Heart left ventricle (tissue), 13 donors: ENCODE results near the gene WDR86.

Source experiments
- CTCF ChIP-seq, 12 donors: fragments of 200-600 bp; sonication (generic) in 4 of 12; IDR thresholded peaks; one replicate each; pipeline versions ENCODE4 v1.5.0 to v1.8.0; 2018 to 2022; ENCODE audit warnings: antibody characterized with exemption in 12 of 12, mild to moderate bottlenecking in 5 of 12
- POLR2A ChIP-seq, 2 donors: fragments of 450-650 bp; IDR thresholded peaks; one replicate each; pipeline ENCODE4 v1.6.1; 2017; ENCODE audit warnings: antibody characterized with exemption in 2 of 2, mild to moderate bottlenecking in 2 of 2, moderate library complexity in 2 of 2
- donor health status: ischemic (EF 13 %, LVEDD 7.1; RV severe dilation, severe dysfunction).
- donor health status: DM: no; HTN: yes; CAD: no.
- donor health status: DM: no; HTN: no; CAD: no.
- donor health status: ischemic (EF 25% LVEDD 6.9; RV normal size, moderate dysfunction).
- donor health status: ischemic (EF 25% LVEDD 5.7; RV mildly dilated, moderate dysfunction).
- donor health status: ischemic (EF 35%, LVEDD 5.7; RV mildly dilated, moderate dysfunction).
- donor health status: nonischemic (EF 11% LVEDD 7.7; RV severe dilation, severe dysfunction).
- donor health status: DM: yes; HTN: yes; CAD: no.
- donor health status: PGD.
- donor health status: ischemic (EF 29% LVEDD 5.4; RV normal size, mild dysfunction).
- donor health status: nonischemic (EF 23%, LVEDD 6.1; RV moderate dilation, normal function).

- TF ChIP-seq POLR2A (IDR thresholded peaks at IDR 0.05) (no peak), CTCF (IDR thresholded peaks at IDR 0.05) (no peak)
Measured at GRCh38 chr7:151396328-151396970, 13.4 kb downstream of the WDR86 start.
